SK-N-SH (cell line): ENCODE data around the gene POLR1E. TPM values are rescaled to one million over a fixed set of nuclear protein-coding genes. Genes with fewer than 3 reads are reported as not detected.

Experiments
- CTCF ChIA-PET: fragments of 300-600, 350-600 bp; formaldehyde crosslinking; extraction: SDS; loops from one replicate; lab custom pipeline; 2021; lab: Yijun Ruan, JAX
- POLR2A ChIA-PET: fragments of 350-600 bp; sonication (Branson Sonifier 250); formaldehyde crosslinking; extraction: SDS; loops from one replicate; lab custom pipeline; 2020; ENCODE audit warnings: antibody characterized with exemption, inconsistent platforms; lab: Yijun Ruan, JAX
- DNase-seq: peaks from one replicate; pipeline ENCODE4 v3.0.0; 2012
- H2AFZ ChIP-seq: fragments of 200-600 bp; sonication (generic); 2 replicates; pipeline ENCODE4 v1.8.1; 2016; ENCODE audit warnings: antibody characterized with exemption, mild to moderate bottlenecking, low read depth
- H3F3A ChIP-seq: fragments of 200-600 bp; sonication (generic); replicated peaks from 2 replicates; pipeline ENCODE3; 2016; ENCODE audit warnings: antibody characterized with exemption, mild to moderate bottlenecking; ENCODE audit not compliant: insufficient read depth
- H3K27ac ChIP-seq, 2 experiments: fragments of 200-500 bp in 1 of 2; fragments of 200-600 bp in 1 of 2; sonication (Bioruptor generic) in 1 of 2; sonication (generic), shearing (Covaris generic) in 1 of 2; 2 replicates each; pipeline versions ENCODE4 v1.5.1 to v1.6.1; 2014 to 2016; ENCODE audit warnings: low read depth in 2 of 2, inconsistent platforms in 1 of 2, low read length in 1 of 2, mild to moderate bottlenecking in 1 of 2, mixed read lengths in 1 of 2
- H3K27me3 ChIP-seq: fragments of 200-600 bp; sonication (generic), shearing (Covaris generic); 2 replicates; pipeline ENCODE4 v1.6.1; 2016; ENCODE audit warnings: mixed run types; ENCODE audit not compliant: insufficient read depth
- H3K36me3 ChIP-seq, 2 experiments: fragments of 200-500 bp in 1 of 2; fragments of 200-600 bp in 1 of 2; sonication (Bioruptor generic) in 1 of 2; sonication (generic) in 1 of 2; replicated peaks in 1 of 2; 2 replicates each; pipeline versions ENCODE3 to v1.5.1; 2014 to 2016; ENCODE audit warnings: low read length in 1 of 2, mild to moderate bottlenecking in 1 of 2; ENCODE audit not compliant: insufficient read depth in 2 of 2, control insufficient read depth in 1 of 2
- H3K4me1 ChIP-seq, 2 experiments: fragments of 200-500 bp in 1 of 2; fragments of 200-600 bp in 1 of 2; sonication (Bioruptor generic) in 1 of 2; sonication (generic), shearing (Covaris generic) in 1 of 2; 2 replicates each; pipeline versions ENCODE4 v1.5.1 to v1.6.1; 2014 to 2016; ENCODE audit warnings: low read depth in 1 of 2, low read length in 1 of 2, mixed run types in 1 of 2; ENCODE audit not compliant: insufficient read depth in 2 of 2, control insufficient read depth in 1 of 2
- H3K4me2 ChIP-seq: fragments of 200-600 bp; sonication (generic), shearing (Covaris generic); 2 replicates; pipeline ENCODE4 v1.6.1; 2017; ENCODE audit warnings: mixed run types
- H3K4me3 ChIP-seq, 2 experiments: fragments of 200-500 bp in 1 of 2; fragments of 200-600 bp in 1 of 2; sonication (Bioruptor generic) in 1 of 2; sonication (generic), shearing (Covaris generic) in 1 of 2; 2 replicates each; pipeline versions ENCODE4 v1.5.1 to v1.8.1; 2014 to 2016; ENCODE audit warnings: low read depth in 2 of 2, inconsistent platforms in 1 of 2, low read length in 1 of 2, mild to moderate bottlenecking in 1 of 2, mixed read lengths in 1 of 2, moderate library complexity in 1 of 2
- H3K79me2 ChIP-seq: fragments of 200-600 bp; sonication (generic); 2 replicates; pipeline ENCODE4 v1.8.1; 2017; ENCODE audit warnings: mild to moderate bottlenecking; ENCODE audit not compliant: insufficient read depth
- H3K9ac ChIP-seq: fragments of 200-600 bp; sonication (generic); 2 replicates; pipeline ENCODE4 v1.6.1; 2017; ENCODE audit warnings: mixed run types
- H3K9me2 ChIP-seq: fragments of 200-600 bp; sonication (generic); 2 replicates; pipeline ENCODE4 v1.6.1; 2017; ENCODE audit warnings: mixed run types
- H3K9me3 ChIP-seq: fragments of 200-600 bp; sonication (generic); 2 replicates; pipeline ENCODE4 v1.6.1; 2017; ENCODE audit warnings: mixed run types, mild to moderate bottlenecking, moderate library complexity
- H4K20me1 ChIP-seq: fragments of 200-600 bp; sonication (generic); 2 replicates; pipeline ENCODE4 v1.6.1; 2017; ENCODE audit warnings: mild to moderate bottlenecking, mixed run types; ENCODE audit not compliant: insufficient read depth
- CTCF ChIP-seq: fragments of 200-600 bp; sonication (generic); IDR thresholded peaks from 2 replicates; pipeline ENCODE4 v1.6.1; 2017; ENCODE audit warnings: antibody characterized with exemption, mild to moderate bottlenecking, moderate library complexity
- EZH2phosphoT487 ChIP-seq: fragments of 200-600 bp; sonication (generic); IDR thresholded peaks from 2 replicates; pipeline ENCODE4 v1.6.1; 2017; ENCODE audit warnings: low read depth, mixed run types, mild to moderate bottlenecking, antibody characterized with exemption, moderate library complexity, borderline replicate concordance
- GABPA ChIP-seq: IDR thresholded peaks from 2 replicates; pipeline ENCODE4 v1.4.0; 2012; ENCODE audit warnings: low read depth, mild to moderate bottlenecking
- MXI1 ChIP-seq: IDR thresholded peaks from 2 replicates; pipeline ENCODE4 v1.6.1; 2012; ENCODE audit warnings: mild to moderate bottlenecking, low read depth, low read length, improper control_type of control experiment
- POLR2AphosphoS5 ChIP-seq: IDR thresholded peaks from 2 replicates; pipeline ENCODE4 v1.6.1; 2012; ENCODE audit warnings: low read depth, low read length
- REST ChIP-seq: IDR thresholded peaks from 2 replicates; pipeline ENCODE4 v1.6.1; 2012; ENCODE audit warnings: mild to moderate bottlenecking, low read depth, low read length, moderate library complexity
- RFX5 ChIP-seq: IDR thresholded peaks from 2 replicates; pipeline ENCODE4 v1.6.1; 2012; ENCODE audit warnings: mild to moderate bottlenecking, improper control_type of control experiment, low read length
- SIN3A ChIP-seq: IDR thresholded peaks from 2 replicates; pipeline ENCODE4 v1.6.1; 2012; ENCODE audit warnings: low read depth, mild to moderate bottlenecking, low read length, moderate library complexity, borderline replicate concordance
- SMC3 ChIP-seq: IDR thresholded peaks from 2 replicates; pipeline ENCODE4 v1.6.1; 2012; ENCODE audit warnings: low read depth, low read length, improper control_type of control experiment
- USF1 ChIP-seq: IDR thresholded peaks from 2 replicates; pipeline ENCODE4 v1.4.0; 2012; ENCODE audit warnings: low read depth, borderline replicate concordance
- YY1 ChIP-seq: IDR thresholded peaks from 2 replicates; pipeline ENCODE4 v1.4.0; 2012; ENCODE audit warnings: low read depth, mild to moderate bottlenecking
- ZBTB33 ChIP-seq: IDR thresholded peaks from 2 replicates; pipeline ENCODE4 v1.4.0; 2012; ENCODE audit warnings: low read depth, borderline replicate concordance
- WGBS: methylation state at CpG from one replicate; pipeline ENCODE4 v1.1.6; 2017; ENCODE audit warnings: low lambda C conversion rate; 5-methylcytosine and 5-hydroxymethylcytosine counted together
- polyA plus RNA-seq, 3 experiments: library from polyadenylated mRNA; depleted of rRNA; stranded (reverse); fragments of >200 nt; gene quantifications; 2 replicates each; pipeline ENCODE4 v1.2.3, GENCODE V29; 2012

POLR1E gene
- polyA plus RNA-seq, 1 of the 3 experiments (the other 2 are of a cell fraction): 38.8 TPM

- no peak for TF ChIP-seq ZBTB33
- TF ChIP-seq SMC3: no peak
- no peak for TF ChIP-seq CTCF
- TF ChIP-seq RFX5: no peak
- no peak for TF ChIP-seq YY1
- TF ChIP-seq, all 33 proteins: peak for 0
Observed at GRCh38 chr9:37549527-37549926, 63.8 kb downstream of the POLR1E start (continued).

- no peaks in the 10 kb centered on the region for H3K27me3 ChIP-seq
- no peak overlapping the region for H3K9ac ChIP-seq
- no peak for DNase-seq
- no peaks in the 10 kb centered on the region for H3K4me1 ChIP-seq
- WGBS: 75% methylated on average over 1 of the region's 1 CpG
- no peaks in the 10 kb centered on the region for H3K9me3 ChIP-seq
- ChIA-PET POLR2A (interaction anchor here (0.5 to 0.6 kb wide), 2 partner anchors 101 to 250 kb away, joined by 3 read pairs; partner anchors contain the start of gene DCAF10), CTCF (interaction anchor here (0.8 kb wide), 1 partner anchor 31 kb away, joined by 3 read pairs; no protein-coding TSS in a partner anchor)
- H3K79me2 ChIP-seq: no peaks in the 10 kb centered on the region
- no peak overlapping the region for H3K27ac ChIP-seq
- no peak overlapping the region for H3K4me3 ChIP-seq
- H3F3A ChIP-seq: no peaks in the 10 kb centered on the region
- H3K36me3 ChIP-seq: no peaks in the 10 kb centered on the region
- no peaks in the 10 kb centered on the region for H3K9me2 ChIP-seq
- H3K4me2 ChIP-seq: no peak overlapping the region
- TF ChIP-seq POLR2AphosphoS5: no peak
- no peak for TF ChIP-seq USF1
- no peak for TF ChIP-seq SIN3A
- TF ChIP-seq GABPA: no peak
- TF ChIP-seq MXI1: no peak
- no peak for TF ChIP-seq REST
- TF ChIP-seq EZH2phosphoT487: no peak
- H2AFZ ChIP-seq: no peak overlapping the region
- H4K20me1 ChIP-seq: no peaks in the 10 kb centered on the region; the same call in 1 of the 2 replicates
Observed at GRCh38 chr9:37550781-37551180, 65.0 kb downstream of the POLR1E start.
